GM19193 (cell line): ENCODE data around the gene SYMPK.

Experiments
- POLR2A ChIP-seq: IDR thresholded peaks from 4 replicates; pipeline ENCODE4 v1.6.1; 2011; ENCODE audit not compliant: insufficient read depth, insufficient read length; ENCODE audit errors: extremely low read depth

Gene SYMPK

DNA sequence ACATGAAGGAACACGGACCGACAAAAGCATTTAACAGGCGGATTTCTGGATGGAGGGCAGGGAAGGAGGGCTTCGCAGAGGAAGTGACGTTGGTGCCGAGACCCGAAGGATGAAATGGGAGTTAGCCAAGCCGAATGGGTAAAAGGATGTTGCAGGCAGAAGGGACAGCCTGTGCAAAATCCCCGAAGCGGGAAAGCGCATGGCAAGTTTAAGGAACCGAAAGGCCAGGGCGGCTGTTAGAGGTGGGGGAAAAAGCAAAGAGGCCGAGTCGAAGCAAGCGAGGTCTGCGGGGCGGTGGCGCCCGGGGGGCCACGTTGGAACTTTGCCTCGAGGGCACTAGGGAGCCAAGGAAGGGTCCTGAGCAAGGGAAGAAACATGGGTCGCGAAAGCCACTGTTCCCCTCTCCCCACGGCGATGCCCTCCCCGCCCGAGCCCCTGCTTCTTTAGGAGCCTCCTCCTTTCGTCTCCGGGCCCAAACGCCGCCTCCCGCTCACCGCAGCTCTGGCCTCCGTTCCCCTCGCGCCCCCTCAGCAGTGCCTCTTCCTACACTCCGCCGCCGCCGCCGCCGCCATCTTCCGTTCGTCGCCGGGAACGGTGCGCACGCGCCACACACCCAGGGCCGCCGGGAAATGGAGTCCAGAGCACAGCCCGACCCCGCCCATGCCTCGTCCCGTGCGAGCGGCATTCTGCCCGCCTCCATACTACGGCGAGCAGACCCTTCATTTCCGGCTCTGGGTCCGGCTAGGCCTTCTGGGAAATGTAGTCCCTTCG lies at the start of gene SYMPK:
TSS of gene SYMPK (minus strand) at position 584 of the 771 bp plus-strand sequence. CDS start 8,652 bp downstream, outside the sequence.
- TF ChIP-seq POLR2A: peak; percentile 82

DNA sequence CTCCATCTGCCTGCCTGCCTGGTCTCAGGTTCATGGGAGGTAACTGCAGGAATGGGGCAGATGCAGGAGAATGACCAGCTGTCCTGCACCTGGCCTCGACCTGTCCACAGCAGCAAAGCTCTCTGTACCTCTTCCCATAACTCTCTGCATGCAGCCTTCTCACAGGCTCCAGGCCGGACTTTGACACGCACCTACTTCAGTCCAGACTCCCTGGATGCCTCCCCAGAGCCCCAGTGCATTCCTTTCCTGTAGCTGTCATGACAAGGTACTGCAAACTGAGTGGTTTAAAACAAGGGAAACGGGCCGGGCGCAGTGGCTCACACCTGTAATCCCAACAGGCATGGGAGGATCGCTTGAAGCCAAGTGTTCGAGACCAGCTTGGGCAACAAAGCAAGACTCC lies 48.3 kb upstream of the SYMPK start:
- TF ChIP-seq POLR2A: no peak

DNA sequence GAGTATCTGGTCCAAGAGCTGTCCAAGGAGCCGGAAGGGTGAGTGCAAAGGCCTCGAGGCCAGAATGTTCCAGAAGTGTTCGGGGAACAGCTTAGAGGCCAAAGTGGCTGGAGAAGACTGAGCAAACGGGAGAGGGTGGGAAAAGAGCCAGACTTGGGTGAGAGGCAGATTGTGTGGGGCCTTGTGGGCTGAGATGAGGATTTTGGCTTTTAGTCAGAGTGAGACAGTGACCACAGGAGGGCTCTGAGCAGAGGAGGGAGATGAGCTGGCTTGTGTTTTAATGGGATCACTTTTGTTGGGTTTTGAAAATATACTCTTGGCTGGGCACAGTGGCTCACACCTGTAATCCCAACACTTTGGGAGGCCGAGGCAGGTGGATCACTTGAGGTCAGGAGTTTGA lies 46.0 kb upstream of the SYMPK start:
- no peak for TF ChIP-seq POLR2A

DNA sequence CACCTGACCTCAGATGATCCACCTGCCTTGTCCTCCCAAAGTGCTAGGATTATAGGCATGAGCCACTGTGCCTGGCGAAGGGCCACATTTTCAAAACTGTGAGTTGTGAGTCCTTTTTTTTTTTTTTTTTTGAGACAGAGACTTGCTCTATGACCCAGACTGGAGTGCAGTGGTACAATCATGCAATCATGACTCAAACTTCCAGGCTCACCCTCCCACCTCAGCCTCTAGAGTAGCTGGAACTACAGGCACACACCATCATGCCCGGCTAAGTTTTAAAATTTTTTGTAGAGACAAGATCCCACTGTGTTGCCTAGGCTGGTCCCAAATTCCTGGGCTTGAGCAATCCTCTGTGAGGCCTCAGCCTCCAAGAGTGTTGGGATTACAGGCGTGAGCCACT lies 43.3 kb upstream of the SYMPK start:
- TF ChIP-seq POLR2A: no peak

GRCh38 chr19:45905011-45905410 lies 42.1 kb upstream of the SYMPK start:
- no peak for TF ChIP-seq POLR2A

- TF ChIP-seq POLR2A: peak; percentile 88
Observed at GRCh38 chr19:45902651-45903625, 40.0 kb upstream of the SYMPK start.

DNA sequence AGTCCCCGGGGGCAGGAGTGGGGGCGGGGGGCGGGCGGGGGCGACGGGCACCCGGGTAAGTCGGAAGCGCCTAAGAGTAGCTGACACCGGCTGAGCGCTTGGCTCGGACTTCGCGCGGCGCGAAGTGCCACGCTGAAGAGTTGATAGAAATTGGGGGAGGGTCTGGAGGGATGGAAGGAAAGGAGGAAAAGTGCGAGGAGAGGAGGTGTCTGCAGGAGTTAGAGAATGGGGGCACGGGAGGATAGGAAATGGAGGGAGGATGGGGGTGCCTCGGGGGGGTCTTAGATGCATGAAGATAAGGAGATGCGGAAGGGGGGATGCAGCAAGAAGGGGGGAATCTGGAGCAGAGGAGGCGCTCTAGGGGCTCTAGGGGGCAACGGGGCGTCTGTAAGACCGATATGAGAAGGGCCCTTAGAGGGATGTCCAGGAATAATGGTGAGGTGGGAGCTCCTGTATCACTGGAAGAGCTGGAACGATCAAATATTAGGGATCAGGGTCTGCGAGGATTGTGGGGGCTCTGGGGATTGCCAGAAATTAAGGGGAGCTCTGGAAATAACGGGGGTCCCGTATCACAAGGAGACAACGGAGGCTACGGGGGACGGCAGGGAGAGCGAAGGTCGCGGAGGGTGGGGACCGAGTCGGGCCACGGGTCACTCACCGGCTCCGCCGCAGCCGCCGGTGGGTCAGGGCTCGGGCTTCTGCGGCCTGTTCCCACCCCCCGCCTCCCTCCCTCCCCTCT lies 39.1 kb upstream of the SYMPK start, which contains the start of gene MYPOP:
TSS of gene MYPOP (minus strand) at position 702 of the 739 bp plus-strand sequence. CDS start 840 bp downstream, outside the sequence.
- no peak for TF ChIP-seq POLR2A

GRCh38 chr19:45901432-45901911 lies 38.5 kb upstream of the SYMPK start:
- TF ChIP-seq POLR2A: no peak

DNA sequence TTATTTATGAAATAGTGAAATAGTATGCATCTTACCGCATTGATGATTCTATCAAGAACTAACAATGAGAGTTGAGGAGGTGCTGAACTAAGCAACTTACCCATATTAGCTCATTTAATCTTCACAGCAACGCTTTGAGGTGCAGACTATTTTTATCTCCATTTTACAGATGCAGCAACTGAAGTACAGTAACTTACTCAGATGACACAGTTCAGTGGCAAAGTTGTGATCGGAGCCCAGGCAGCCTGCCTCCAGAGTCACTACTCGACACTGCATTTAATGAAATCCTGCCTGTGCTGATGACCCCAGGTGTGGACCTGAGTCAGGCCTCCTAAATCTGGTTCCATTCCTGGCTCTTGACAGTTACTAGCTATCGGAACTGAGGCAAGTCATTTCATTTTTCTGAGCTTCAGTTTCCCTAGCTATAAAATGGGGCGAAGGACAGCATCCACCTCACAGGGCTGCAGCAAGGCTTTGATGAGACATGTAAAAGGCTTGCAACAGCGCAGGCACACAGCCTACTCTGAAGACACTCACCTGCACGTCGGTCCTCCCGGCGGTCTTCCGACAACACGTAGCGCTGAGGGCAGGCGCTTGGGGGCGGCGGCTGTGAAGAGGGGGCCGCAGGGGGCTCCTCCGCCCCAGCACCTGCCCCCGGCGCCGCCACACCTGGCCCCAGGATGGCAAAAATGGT lies 37.9 kb upstream of the SYMPK start:
- TF ChIP-seq POLR2A: no peak

GRCh38 chr19:45899919-45900589 lies 37.1 kb upstream of the SYMPK start:
- no peak for TF ChIP-seq POLR2A

DNA sequence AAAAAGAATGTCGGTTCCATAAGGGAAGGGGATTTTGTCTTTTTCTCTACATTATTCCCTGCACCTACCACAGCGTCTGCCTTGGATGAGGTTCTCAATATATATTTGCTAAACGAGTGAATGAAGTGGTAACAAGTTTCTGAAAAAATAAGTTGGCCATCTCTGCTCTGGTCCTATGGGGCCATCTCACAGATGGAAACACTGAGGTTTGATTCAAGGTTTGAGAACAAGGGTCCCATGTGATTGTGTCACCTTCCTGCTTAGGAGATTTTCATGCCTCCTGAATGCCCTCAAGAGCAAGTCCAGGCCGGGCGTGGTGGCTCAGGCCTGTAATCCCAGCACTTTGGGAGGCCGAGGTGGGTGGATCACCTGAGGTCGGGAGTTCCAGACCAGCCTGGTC lies 36.3 kb upstream of the SYMPK start:
- TF ChIP-seq POLR2A: no peak

- TF ChIP-seq POLR2A: no peak
Observed at GRCh38 chr19:45897261-45897812, 34.4 kb upstream of the SYMPK start.

GRCh38 chr19:45895519-45895972 lies 32.6 kb upstream of the SYMPK start:
- no peak for TF ChIP-seq POLR2A
